Stomach (tissue), 9 donors: ENCODE measurements around the gene PVALEF. TPM values are rescaled to one million over a fixed set of nuclear protein-coding genes. Genes with fewer than 3 reads are reported as not detected.

Source experiments
- DNase-seq, 2 donors: peaks; one replicate each; pipeline versions ENCODE4 v3.0.0 to v3.0.0-alpha.2; 2013 to 2019
- H3K27ac ChIP-seq, 5 donors: fragments of 200-600 bp in 4 of 5; sonication (generic) in 4 of 5; one replicate each; pipeline ENCODE4 v1.5.1; 2013 to 2019; ENCODE audit warnings: mild to moderate bottlenecking in 1 of 5, moderate library complexity in 1 of 5
- H3K27me3 ChIP-seq, 3 donors: fragments of 200-600 bp; sonication (generic); one replicate each; pipeline ENCODE4 v1.5.1; 2017 to 2019; ENCODE audit warnings: mixed run types in 1 of 3
- H3K36me3 ChIP-seq, 4 donors: fragments of 200-600 bp; sonication (generic); 1 replicate in 3 of 4; 2 replicates in 1 of 4; pipeline ENCODE4 v1.5.1; 2016 to 2019
- H3K4me1 ChIP-seq, 4 donors: fragments of 200-600 bp; sonication (generic); one replicate each; pipeline ENCODE4 v1.5.1; 2016 to 2019
- H3K4me3 ChIP-seq, 4 donors: fragments of 200-600 bp; sonication (generic) in 3 of 4; one replicate each; pipeline ENCODE4 v1.5.1; 2016 to 2019; ENCODE audit warnings: mild to moderate bottlenecking in 1 of 4
- H3K9me3 ChIP-seq, 4 donors: fragments of 200-600 bp; sonication (generic); one replicate each; pipeline ENCODE4 v1.5.1; 2016 to 2019
- EP300 ChIP-seq: sonication (generic); formaldehyde crosslinking; IDR thresholded peaks from one replicate; pipeline ENCODE4 v1.6.1; 2017; ENCODE audit warnings: antibody characterized with exemption
- POLR2A ChIP-seq, 4 donors: fragments of 450-650 bp; IDR thresholded peaks; one replicate each; pipeline ENCODE4 v1.6.1; 2016; ENCODE audit warnings: antibody characterized with exemption in 4 of 4, control low read depth in 2 of 4, mild to moderate bottlenecking in 1 of 4, moderate library complexity in 1 of 4
- POLR2AphosphoS5 ChIP-seq, 3 donors: sonication (generic); formaldehyde crosslinking; IDR thresholded peaks; one replicate each; pipeline ENCODE4 v1.6.1; 2016; ENCODE audit warnings: antibody characterized with exemption in 3 of 3
- WGBS, 5 donors: extraction: QIAGEN DNeasy Blood & Tissue Kit in 3 of 5; methylation state at CpG; one replicate each; pipeline versions ENCODE4 v1.1.5 to v1.1.7; 2013 to 2018; 5-methylcytosine and 5-hydroxymethylcytosine counted together
- intact Hi-C: fragments of 100-400 bp; cut with DNase I; formaldehyde crosslinking; loops from one replicate; pipeline ENCODE4 v1.15.1; 2023; ENCODE audit warnings: low total_unique reads
- polyA plus RNA-seq, 3 donors: library from polyadenylated mRNA; stranded (reverse); fragments of 200-250 nt; gene quantifications; one replicate each; pipeline ENCODE4 v1.2.3, GENCODE V29; 2013
- total RNA-seq, 5 donors: library from RNA; depleted of rRNA; stranded (reverse); fragments of >200 nt; gene quantifications; one replicate each; pipeline versions ENCODE4 v1.1.0 to v1.2.3, GENCODE V29; 2014 to 2016
- TF ChIP-seq, protein P1 (sequence below), 7 experiments: fragments of 450-650 bp in 4 of 7; fragments of 200-600 bp in 3 of 7; sonication (generic) in 3 of 7; IDR thresholded peaks; one replicate each; pipeline ENCODE4 v1.5.1; 2016 to 2019; ENCODE audit warnings: antibody characterized with exemption in 7 of 7, control low read depth in 2 of 7, mild to moderate bottlenecking in 1 of 7
- donor health status: healthy with polysubstance abuse.
- donor health status: Bipolar disorder and iron deficiency.
- donor health status: healthy.

Gene PVALEF
- total and polyA plus RNA-seq, 8 donors: not detected

DNA sequence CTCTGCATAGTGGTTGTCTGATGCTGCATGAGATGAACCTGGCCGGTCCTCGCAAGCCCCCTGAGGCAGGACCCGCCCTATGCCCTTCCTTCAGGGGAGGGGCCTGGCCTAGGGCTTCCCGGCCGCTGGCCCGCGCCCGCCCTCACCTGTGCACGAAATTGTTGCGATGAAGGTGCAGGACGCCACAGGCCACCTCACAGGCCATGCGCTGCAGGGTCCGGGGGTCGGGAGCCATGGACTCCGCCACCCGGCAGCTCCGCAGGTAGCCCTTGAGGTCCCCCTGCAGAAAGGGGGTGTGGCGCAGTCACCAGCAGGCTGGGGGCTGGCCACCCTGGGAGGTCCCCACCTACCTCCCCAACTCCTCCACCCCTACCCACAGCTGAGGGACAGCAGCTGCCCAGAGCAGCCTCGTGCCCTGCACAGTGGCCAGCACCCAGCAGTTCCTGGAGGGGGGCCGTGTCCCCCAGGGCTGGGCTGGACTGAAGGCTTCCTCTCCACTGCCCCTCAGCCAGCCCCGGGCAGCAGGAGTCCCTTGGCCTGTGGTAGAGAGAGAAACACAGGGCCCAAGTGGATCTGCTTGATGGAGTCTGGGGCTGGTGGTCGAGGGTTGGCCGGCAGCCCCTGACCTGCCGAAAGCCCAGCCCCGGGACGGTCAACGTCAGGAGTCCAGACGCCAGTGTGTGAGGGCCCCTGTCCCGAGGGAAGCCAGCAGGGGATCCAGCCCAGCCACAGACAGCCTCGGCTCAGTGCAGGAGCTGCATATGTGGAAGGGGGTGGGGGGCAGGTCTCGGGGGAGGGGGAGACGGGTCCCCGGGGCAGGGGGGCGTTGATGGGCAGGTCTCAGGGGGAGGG, 38.8 kb upstream of the PVALEF start:
- WGBS, 5 donors: 62 to 81% (median 77%) methylated on average over 10 to 34 of the region's 34 CpGs
- no peak for DNase-seq
- Histone ChIP-seq H3K4me1 (peaks cover 0 to 10% (median 5%) of the 10 kb centered on the region in 4 donors), H3K4me3 (no peak overlapping the region), H3K27me3 (peaks cover 0 to 17% (median 0%) of the 10 kb centered on the region in 3 donors), H3K36me3 (peaks cover 0 to 12% (median 2%) of the 10 kb centered on the region in 4 donors), H3K9me3 (no peaks in the 10 kb centered on the region), H3K27ac (no peak overlapping the region)
- TF ChIP-seq, protein P1, sequence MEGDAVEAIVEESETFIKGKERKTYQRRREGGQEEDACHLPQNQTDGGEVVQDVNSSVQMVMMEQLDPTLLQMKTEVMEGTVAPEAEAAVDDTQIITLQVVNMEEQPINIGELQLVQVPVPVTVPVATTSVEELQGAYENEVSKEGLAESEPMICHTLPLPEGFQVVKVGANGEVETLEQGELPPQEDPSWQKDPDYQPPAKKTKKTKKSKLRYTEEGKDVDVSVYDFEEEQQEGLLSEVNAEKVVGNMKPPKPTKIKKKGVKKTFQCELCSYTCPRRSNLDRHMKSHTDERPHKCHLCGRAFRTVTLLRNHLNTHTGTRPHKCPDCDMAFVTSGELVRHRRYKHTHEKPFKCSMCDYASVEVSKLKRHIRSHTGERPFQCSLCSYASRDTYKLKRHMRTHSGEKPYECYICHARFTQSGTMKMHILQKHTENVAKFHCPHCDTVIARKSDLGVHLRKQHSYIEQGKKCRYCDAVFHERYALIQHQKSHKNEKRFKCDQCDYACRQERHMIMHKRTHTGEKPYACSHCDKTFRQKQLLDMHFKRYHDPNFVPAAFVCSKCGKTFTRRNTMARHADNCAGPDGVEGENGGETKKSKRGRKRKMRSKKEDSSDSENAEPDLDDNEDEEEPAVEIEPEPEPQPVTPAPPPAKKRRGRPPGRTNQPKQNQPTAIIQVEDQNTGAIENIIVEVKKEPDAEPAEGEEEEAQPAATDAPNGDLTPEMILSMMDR (IDR thresholded peaks at IDR 0.05): no peak
- TF ChIP-seq POLR2AphosphoS5 (IDR thresholded peaks at IDR 0.05): no peak
- TF ChIP-seq EP300: no peak
- TF ChIP-seq POLR2A (IDR thresholded peaks at IDR 0.05): no peak
- intact Hi-C loops: no loop called here

DNA sequence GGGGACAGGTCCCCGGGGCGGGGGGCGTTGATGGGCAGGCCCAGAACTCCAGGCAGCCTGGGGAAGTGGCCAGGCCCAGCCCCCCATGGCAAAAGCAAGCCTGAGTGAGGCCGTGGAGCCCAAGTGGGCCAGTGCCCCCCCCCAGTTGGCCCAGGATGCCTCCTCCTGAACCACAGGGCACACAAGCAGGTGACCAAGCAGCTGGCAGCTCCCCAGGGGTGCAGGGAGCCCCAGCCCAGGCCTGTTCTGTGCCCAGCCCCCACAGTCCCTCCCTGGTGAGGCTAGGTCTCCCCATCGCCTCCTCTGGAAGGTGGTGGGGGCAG, 38.2 kb upstream of the PVALEF start:
- TF ChIP-seq POLR2AphosphoS5 (IDR thresholded peaks at IDR 0.05): no peak
- TF ChIP-seq, protein P1 (IDR thresholded peaks at IDR 0.05): no peak
- TF ChIP-seq EP300: no peak
- no peak for TF ChIP-seq POLR2A (IDR thresholded peaks at IDR 0.05)
- no peak for DNase-seq
- Histone ChIP-seq H3K36me3 (peaks cover 0 to 6% (median 2%) of the 10 kb centered on the region in 4 donors), H3K4me1 (peaks cover 0 to 16% (median 8%) of the 10 kb centered on the region in 4 donors), H3K4me3 (no peak overlapping the region), H3K27ac (no peak overlapping the region), H3K9me3 (no peaks in the 10 kb centered on the region), H3K27me3 (peaks cover 0 to 13% (median 0%) of the 10 kb centered on the region in 3 donors)
- 56 to 79% (median 69%) methylated on average over 2 to 5 of the region's 5 CpGs; no CpG with 5 or more reads in 1 of the 5 donors for WGBS, 5 donors
- intact Hi-C loops: no loop called here

DNA sequence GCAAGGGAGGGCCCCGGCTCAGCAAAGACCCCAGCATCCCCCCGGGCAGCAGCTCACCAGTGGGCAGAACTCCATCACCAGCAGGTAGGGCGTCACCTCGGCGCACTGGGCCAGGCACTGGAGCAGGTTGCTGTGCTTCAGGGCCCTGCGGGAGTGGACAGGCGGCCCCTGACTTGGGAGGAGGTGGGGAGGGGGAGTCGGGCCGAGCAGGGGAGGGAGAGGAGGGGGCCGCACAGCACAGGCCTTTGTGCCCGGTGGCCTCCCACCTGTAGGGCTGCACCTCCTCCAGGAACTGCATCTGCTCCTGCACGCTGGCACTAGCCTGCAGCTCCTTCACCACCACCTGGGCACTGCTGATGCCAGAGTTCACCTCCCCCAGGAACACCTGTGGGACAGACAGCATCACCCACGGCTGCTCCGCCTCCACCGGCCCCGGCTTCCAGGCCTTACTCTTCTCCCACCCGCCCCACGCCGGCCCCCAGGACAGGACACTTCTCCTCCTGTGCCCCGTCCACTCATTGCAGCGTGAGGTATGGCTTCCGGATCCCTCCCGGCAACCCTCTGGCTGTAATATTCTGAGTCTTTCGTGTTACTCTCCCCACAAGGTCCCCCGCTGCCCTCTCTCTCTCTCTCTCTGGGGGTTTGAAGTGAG, 37.7 kb upstream of the PVALEF start:
- intact Hi-C loops: no loop called here
- no peaks in the 10 kb centered on the region for H3K9me3 ChIP-seq
- peaks cover 0 to 7% (median 0%) of the 10 kb centered on the region in 3 donors for H3K27me3 ChIP-seq
- no peak overlapping the region for H3K4me3 ChIP-seq
- TF ChIP-seq, protein P1 (IDR thresholded peaks at IDR 0.05): no peak
- no peak for TF ChIP-seq EP300
- no peak for TF ChIP-seq POLR2AphosphoS5 (IDR thresholded peaks at IDR 0.05)
- TF ChIP-seq POLR2A (IDR thresholded peaks at IDR 0.05): no peak
- DNase-seq: no peak
- peaks cover 0 to 4% (median 2%) of the 10 kb centered on the region in 4 donors for H3K36me3 ChIP-seq
- 74 to 91% (median 79%) methylated on average over 21 to 25 of the region's 25 CpGs for WGBS, 5 donors
- peaks cover 0 to 20% (median 13%) of the 10 kb centered on the region in 4 donors for H3K4me1 ChIP-seq
- no peak overlapping the region for H3K27ac ChIP-seq

- intact Hi-C loops: no loop called here
- Histone ChIP-seq H3K27me3 (peaks cover 0 to 2% (median 0%) of the 10 kb centered on the region in 3 donors), H3K36me3 (peaks cover 0 to 4% (median 2%) of the 10 kb centered on the region in 4 donors), H3K4me3 (no peak overlapping the region), H3K27ac (peak overlapping the region in 1 of 5 donors; percentile 10), H3K9me3 (no peaks in the 10 kb centered on the region), H3K4me1 (peaks cover 0 to 20% (median 18%) of the 10 kb centered on the region in 4 donors)
- no peak for TF ChIP-seq POLR2A (IDR thresholded peaks at IDR 0.05)
- TF ChIP-seq POLR2AphosphoS5 (IDR thresholded peaks at IDR 0.05): no peak
- no peak for TF ChIP-seq EP300
- TF ChIP-seq, protein P1 (IDR thresholded peaks at IDR 0.05): no peak
- WGBS, 5 donors: 76 to 100% (median 92%) methylated on average over 1 to 14 of the region's 14 CpGs
- no peak for DNase-seq
Measured at GRCh38 chr17:81128338-81128737, 37.0 kb upstream of the PVALEF start.
